ENCODE measurements around the gene F7. TPM values are rescaled to one million over a fixed set of nuclear protein-coding genes. Genes with fewer than 3 reads are reported as not detected.

The F7 gene
- total RNA-seq, 2 experiments from 2014 or later: 0.20 to 0.45 TPM

DNA sequence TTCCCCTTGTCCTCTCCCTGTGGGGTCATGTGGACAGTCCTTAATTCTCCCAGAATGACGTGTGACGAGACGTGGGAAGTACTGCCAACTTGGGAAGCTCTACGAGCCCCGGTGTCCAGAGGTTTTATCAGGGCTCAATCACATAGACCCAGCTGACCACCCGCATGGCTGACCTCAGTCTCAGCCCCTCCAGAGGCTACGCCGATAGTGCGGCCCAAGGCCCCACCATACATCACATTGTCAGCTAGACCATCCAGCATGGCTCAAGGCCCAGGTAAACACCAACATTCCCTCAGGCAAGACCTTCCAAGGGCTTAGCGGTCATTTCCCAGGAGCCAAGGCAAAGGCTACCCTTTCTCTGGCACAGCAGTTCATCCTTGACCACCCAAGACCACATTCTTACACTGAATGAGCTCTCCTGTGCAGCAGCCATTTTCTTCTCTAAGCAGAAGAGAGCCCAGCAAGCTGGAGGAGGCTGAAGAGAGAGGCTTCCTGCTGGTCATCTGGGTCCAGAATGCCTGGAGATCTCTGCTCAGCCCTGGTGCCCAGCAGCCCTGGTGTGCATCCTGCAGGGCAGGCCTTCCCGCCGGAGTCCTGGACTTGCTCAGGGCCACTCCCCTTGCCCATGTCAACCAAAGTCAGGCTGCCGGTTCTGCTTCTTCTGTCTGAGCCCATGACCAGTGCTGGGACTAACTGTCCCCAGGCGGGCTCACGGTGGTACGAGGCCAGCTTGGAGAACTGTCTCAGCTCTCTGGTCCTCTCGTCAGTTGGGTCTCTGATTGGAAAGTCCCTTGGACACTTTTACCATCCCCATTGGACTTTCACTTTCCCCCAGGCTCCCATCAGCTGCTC lies 9.1 kb downstream of the F7 start:
- TF ChIP-seq, protein P1, sequence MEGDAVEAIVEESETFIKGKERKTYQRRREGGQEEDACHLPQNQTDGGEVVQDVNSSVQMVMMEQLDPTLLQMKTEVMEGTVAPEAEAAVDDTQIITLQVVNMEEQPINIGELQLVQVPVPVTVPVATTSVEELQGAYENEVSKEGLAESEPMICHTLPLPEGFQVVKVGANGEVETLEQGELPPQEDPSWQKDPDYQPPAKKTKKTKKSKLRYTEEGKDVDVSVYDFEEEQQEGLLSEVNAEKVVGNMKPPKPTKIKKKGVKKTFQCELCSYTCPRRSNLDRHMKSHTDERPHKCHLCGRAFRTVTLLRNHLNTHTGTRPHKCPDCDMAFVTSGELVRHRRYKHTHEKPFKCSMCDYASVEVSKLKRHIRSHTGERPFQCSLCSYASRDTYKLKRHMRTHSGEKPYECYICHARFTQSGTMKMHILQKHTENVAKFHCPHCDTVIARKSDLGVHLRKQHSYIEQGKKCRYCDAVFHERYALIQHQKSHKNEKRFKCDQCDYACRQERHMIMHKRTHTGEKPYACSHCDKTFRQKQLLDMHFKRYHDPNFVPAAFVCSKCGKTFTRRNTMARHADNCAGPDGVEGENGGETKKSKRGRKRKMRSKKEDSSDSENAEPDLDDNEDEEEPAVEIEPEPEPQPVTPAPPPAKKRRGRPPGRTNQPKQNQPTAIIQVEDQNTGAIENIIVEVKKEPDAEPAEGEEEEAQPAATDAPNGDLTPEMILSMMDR (IDR thresholded peaks at IDR 0.05): no peak
- Mint-ChIP-seq H3K36me3 (ENCODE audit: low read depth) (no peaks in the 10 kb centered on the region), H3K27me3 (no peaks in the 10 kb centered on the region), H3K4me3 (no peak overlapping the region), H3K9me3 (no peaks in the 10 kb centered on the region), H3K27ac (no peak overlapping the region), H3K4me1 (ENCODE audit: low read depth) (no peaks in the 10 kb centered on the region)
- intact Hi-C loops (cut with micrococcal nuclease): no loop called here
- ChIA-PET CTCF (no interaction called here), POLR2A (no interaction called here)
- ATAC-seq: no peak
- DNase-seq: no peak

DNA sequence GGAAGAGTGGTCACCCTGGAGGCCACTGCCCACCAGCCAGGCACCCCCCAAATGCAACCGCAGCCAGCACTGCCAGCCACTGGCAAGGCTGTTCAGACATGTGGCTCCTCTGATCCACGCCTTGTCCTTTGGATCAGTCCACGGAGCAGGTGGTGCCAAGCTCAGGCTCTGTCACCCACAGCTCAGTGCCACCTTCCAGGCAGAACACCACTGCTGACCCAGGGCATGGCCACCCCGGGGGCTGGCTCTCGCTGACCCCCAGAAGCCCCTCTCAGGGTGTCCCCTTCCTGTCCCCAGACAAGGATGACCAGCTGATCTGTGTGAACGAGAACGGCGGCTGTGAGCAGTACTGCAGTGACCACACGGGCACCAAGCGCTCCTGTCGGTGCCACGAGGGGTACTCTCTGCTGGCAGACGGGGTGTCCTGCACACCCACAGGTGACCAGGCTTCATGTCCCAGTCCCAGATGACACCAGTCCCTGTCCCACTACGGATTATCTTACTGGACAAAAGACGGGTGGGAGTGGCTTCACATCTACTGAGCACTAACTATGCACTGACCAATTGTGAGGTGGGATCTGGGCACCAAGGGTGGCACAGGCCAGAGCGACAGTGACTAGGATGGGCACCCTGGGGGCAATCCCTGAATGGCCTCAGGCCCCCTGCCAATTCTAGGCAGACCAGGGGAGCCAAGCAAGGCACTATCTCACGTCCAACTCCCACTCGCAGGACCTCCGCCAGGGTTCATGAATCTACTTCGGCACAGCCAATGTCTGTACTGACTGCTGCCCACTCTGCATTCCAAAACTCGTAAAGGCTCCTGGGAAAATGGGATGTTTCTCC lies 10.0 kb downstream of the F7 start:
- CTCF ChIA-PET: no interaction called here
- no peak for DNase-seq
- ATAC-seq: no peak
- no peaks in the 10 kb centered on the region for H3K27me3 Mint-ChIP-seq
- H3K4me3 Mint-ChIP-seq: no peak overlapping the region
- no peaks in the 10 kb centered on the region for H3K36me3 Mint-ChIP-seq (ENCODE audit: low read depth)
- H3K27ac Mint-ChIP-seq: no peak overlapping the region
- POLR2A ChIA-PET: no interaction called here
- H3K9me3 Mint-ChIP-seq: no peaks in the 10 kb centered on the region
- TF ChIP-seq, protein P1 (IDR thresholded peaks at IDR 0.05): no peak
- intact Hi-C loops (cut with micrococcal nuclease): no loop called here
- no peaks in the 10 kb centered on the region for H3K4me1 Mint-ChIP-seq (ENCODE audit: low read depth)

- Mint-ChIP-seq H3K27ac (no peak overlapping the region), H3K36me3 (ENCODE audit: low read depth) (no peaks in the 10 kb centered on the region), H3K4me1 (ENCODE audit: low read depth) (no peaks in the 10 kb centered on the region), H3K9me3 (no peaks in the 10 kb centered on the region), H3K27me3 (no peaks in the 10 kb centered on the region), H3K4me3 (no peak overlapping the region)
- intact Hi-C loops (cut with micrococcal nuclease): no loop called here
- ChIA-PET POLR2A (no interaction called here), CTCF (no interaction called here)
- TF ChIP-seq, protein P1 (IDR thresholded peaks at IDR 0.05): no peak
- ATAC-seq (no peak), DNase-seq (no peak)
These were observed 10.7 kb downstream of the F7 start for GRCh38 chr13:113116206-113116800.

DNA sequence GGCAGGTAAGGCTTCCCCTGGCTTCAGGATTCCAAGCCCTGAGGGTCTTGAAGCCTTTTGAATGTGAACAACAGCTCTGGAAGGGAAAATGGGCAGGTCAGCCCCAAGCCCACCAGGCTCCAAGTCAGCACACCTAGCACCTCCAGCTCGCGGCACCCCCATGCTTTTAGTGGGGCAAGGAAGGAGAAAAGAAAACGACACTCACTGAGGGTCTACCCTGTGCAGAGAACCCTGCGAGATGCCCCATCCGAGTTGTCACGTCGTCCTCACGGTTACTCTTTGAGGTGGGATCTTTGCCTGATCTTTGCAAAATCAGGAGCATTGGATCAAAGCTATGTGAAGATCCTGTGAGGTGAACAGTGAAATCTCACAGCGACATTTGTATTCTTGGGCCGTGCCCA lies 11.3 kb downstream of the F7 start:
- POLR2A ChIA-PET: no interaction called here
- CTCF ChIA-PET: no interaction called here

More for the DNA sequence above, 11.3 kb downstream of the F7 start:
- Mint-ChIP-seq H3K36me3 (ENCODE audit: low read depth) (no peaks in the 10 kb centered on the region), H3K9me3 (no peaks in the 10 kb centered on the region), H3K27ac (no peak overlapping the region), H3K4me3 (no peak overlapping the region), H3K4me1 (ENCODE audit: low read depth) (no peaks in the 10 kb centered on the region), H3K27me3 (no peaks in the 10 kb centered on the region)
- DNase-seq (no peak), ATAC-seq (no peak)
- TF ChIP-seq, protein P1 (IDR thresholded peaks at IDR 0.05): no peak
- intact Hi-C loops (cut with micrococcal nuclease): no loop called here

Measured in activated CD8-positive, alpha-beta T cell treated with anti-CD3 and anti-CD28 coated beads for 36 hours (primary cell).